Activated T-cell treated with anti-CD3 and anti-CD28 coated beads, Interleukin-2, amount 50 U/mL, for 48 hours (primary cell): ENCODE data around the gene ZBP1.
"Not testable (repeated sequence)": the region's sequence is repeated elsewhere in the genome, so short reads cannot be mapped to it uniquely, and the experiment has no call there.

Source experiments
- DNase-seq, 2 experiments: peaks; one replicate each; pipeline ENCODE4 v3.0.0-alpha.2; 2020

The ZBP1 gene

DNA sequence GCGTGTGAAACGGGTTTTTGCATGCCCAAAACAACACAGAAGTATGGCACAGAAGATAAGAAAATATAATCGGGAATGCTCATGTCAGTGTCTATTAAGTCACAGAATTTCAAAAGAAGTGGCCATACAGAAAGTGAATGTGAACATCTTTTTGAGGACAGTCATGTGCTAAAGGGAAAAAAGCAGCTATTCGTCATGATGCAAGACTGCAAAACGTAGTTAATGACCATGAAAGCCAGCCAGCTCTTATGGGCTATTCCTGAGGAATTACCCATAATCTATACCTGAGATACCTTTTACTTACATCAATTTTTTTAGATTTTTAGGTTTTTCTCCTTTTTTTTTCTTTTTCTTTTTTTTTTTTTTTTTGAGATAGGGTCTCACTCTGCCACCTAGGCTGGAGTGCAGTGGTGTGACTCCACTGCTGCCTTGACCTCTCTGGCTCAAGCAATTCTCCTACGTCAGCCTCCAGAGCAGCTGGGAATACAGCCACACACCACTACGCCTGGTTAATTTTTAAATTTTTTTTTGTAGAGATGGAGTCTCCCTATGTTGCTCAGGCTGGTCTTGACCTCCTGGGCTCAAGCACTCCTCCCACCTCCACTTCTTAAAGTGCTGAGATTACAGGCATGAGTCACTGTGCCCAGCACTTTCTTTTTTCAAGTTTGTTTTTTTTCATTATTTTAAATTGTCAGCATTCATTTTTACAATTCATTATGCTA, 18.1 kb upstream of the ZBP1 start:
- no peak for DNase-seq

- no peak for DNase-seq
Measured at GRCh38 chr20:57633945-57634491, 13.8 kb upstream of the ZBP1 start.

GRCh38 chr20:57632286-57632685, 12.1 kb upstream of the ZBP1 start:
- no peak for DNase-seq

GRCh38 chr20:57630061-57630460, 9.8 kb upstream of the ZBP1 start:
- DNase-seq = peak; percentile 52 to 60

DNA sequence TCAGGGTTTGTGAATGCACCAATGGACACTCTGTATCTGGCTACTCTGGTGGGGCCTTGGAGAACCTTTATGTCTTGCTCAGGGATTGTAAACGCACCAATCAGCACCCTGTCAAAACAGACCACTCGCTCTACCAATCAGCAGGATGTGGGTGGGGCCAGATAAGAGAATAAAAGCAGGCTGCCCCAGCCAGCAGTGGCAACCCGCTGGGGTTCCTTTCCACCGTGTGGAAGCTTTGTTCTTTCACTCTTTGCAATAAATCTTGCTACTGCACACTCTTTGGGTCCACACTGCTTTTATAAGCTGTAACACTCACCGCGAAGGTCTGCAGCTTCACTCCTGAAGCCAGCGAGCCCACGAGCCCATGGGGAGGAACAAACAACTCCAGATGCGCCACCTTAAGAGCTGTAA, 9.3 kb upstream of the ZBP1 start:
- DNase-seq = peak; percentile 63 to 68

GRCh38 chr20:57628962-57629308, 8.7 kb upstream of the ZBP1 start:
- DNase-seq = not testable (repeated sequence)

GRCh38 chr20:57628047-57628961, 8.1 kb upstream of the ZBP1 start:
- peak; percentile 52 to 56 for DNase-seq

GRCh38 chr20:57627339-57627738, 7.1 kb upstream of the ZBP1 start:
- no peak for DNase-seq

DNA sequence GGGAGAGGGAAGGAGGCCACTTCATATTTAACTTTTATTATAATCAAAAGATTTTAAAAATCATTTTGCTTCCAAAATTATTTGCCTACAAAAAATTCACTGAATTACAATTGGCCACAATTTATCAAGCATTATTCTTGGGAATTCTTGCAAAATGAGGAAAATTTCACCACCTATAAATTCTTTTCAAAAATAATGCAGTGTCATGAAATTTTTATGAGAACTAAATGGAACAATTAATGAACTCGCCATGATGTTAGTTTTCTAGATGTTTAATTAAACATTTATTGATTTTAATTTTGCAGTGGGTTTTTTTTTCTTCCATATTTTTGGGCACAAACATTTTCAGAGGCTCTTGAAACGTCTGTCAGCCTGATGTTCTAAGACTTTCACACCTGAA, 5.8 kb upstream of the ZBP1 start:
- DNase-seq = no peak

DNA sequence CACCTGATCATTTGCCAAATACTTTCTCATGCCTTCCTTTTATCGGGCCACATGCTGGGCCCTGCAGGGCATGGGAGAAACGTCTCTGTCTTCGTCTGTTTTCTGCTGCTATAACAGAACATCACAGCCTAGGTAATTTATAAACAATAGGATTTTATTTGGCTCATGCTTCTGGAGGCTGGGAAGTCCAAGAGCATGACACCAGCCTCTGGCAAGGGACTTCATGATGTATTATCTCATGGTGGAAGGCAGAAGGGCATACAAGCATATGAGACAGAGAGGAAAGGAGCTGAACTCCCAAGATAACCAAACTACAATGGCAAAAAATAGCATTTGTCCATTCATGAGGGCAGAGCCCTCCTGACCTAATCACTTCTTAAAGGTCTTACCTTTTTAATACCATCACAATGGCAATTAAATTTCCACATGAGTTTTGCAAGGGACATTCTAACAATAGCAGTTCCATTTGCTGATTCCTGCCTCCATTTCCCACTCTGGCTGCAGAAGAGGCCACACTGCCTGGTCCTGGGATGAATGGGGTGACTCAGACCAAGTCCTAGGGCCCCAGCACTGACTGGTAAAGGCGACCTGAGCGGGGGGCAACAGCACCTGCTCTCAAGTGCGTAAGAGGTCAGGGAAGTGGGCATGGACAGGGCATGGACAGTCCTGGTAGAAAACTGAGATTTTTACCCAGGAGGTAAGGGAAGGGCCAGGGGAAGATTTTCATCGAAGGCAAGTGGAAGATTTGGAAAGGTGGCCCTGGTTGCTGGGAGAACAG, 5.1 kb upstream of the ZBP1 start:
- no peak for DNase-seq

- no peak for DNase-seq
Measured at GRCh38 chr20:57624124-57624523, 3.9 kb upstream of the ZBP1 start.

GRCh38 chr20:57622579-57623381, 2.6 kb upstream of the ZBP1 start:
- peak; percentile 82 for DNase-seq

DNA sequence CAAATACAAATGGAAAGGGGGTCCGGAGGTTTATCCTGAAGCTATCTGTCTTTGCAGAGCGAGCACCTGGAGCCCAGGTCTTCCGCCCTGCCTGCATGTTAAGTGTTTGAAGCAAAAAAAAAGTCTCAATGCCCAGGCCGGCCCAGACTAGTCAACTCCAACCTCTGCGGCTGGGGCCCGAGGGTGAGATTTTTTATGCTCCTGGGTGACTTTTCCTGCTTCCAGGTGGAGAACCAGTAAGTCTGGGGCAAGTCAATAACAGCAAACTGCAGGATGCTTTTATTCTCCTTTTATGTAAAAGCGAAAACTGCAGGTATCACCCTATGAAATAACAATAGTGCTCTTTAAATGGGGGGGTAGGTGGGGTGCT, 2.0 kb upstream of the ZBP1 start:
- no peak for DNase-seq

DNA sequence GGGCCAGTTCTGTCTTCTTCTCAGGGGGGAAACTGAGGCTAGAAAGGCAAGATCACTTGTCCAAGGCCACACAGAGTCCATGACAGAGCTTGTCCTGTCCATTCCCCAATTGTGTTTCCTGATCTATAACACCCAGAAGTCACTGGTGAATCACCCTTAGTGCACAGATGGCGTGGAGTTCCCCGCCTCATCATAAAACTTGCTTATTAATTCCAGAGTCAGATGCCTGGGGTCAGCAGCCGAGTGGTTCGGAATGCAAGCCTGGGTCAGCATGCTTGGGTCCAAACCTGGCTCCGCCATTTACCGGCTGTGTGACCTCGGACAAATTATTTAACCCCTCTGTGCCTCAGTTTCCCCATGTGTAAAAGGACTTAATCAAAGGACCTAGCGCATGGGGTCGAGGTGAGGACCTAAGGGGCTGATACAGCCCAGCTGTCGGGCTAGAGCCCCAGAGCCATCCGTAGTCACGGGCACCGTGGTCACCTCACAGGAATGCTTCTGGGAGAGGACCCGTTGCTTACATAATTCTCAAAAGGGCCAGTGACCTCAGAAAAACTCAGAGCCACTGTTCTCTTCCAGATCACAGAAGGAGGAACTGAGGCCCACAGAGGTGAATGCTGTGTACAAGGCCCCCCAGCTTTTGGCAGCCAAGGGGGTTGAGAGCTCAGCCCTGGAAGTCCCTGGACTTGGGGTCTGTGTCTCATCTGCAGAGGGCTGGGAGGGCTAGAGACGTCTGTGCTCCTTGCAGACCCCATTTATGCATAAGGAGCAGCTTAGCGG, 1.4 kb upstream of the ZBP1 start:
- DNase-seq = no peak

- no peak for DNase-seq
Measured at GRCh38 chr20:57620999-57621398, 773 bp upstream of the ZBP1 start.

DNA sequence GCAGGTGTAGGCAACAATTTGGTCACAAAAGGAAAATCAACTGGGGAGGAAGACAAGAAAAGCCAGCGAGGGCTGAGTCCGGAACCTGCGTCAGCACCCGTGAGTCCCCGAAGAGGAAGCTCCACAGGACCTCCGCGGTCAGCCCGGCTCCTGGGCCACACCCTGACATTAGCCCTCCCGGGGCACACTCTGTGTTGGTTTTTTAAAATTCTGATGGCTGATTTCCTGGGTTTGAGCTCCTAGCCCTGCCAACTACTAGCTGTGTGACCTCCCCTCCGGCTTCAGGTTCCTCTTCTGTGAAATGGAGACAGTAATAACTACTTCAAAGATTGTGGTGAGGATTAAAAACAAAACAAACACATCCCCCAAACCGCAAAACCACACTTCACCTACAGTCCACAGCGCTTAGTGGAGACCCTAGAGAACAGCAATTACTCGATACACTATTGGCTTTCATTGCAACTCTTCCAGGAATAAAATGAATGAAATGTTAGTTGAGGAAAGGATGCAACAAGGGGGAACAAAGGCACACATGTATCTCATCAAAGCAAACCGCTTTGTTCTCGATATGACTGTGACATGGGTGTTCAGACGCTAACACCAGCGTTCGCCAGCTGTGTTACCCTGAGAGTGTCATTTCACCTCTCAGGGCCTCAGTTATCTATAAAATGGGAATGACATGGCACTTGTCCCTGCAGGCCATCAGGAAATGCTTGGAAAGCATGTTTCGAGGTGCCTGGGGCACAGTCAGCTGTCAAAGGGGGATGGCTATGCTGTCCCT, 985 bp downstream of the ZBP1 start:
- peak; percentile 76 to 80 for DNase-seq

DNA sequence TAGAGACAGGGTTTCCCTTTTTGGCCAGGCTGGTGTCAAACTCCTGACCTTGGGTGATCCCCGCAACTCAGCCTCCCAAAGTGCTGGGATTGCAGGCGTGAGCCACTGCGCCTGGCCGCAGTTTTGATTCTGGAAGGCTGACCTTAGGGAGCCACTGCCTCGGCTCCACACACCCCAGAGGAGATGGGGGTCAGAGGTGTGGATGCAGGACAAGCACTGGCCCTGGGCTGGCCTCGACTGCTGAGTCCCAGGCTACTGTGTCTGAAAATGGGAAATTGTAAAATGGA, 1.5 kb downstream of the ZBP1 start:
- DNase-seq = no peak

DNA sequence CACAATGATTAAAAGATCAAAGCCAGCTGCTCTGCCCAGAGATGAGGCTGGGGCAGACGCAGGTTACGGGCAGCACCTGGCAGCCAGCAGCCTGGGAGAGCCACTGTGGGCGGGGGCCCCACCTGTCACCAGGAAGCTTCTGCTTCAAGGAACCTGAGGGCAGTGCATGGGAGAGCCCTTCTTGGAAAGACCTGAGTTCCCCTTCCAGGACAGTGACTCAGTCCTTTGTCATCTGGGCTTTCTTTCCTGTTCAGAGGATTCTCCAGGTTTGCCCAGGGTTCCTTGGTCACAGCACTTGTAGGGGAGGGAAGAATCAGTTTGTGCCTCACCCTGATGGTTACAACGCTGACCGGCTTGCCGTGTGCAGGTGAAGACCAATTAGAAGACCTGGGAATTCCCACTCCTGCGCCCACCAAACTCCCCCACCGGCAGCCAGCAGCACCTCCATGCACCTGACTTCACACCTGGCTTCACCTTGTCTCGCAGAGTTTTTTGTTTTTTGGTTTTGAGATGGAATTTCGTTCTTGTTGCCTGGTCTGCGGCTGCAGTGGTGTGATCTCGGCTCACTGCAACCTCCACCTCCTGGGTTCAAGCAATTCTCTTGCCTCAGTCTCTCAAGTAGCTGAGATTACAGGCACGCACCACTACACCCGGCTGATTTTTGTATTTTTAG, 2.0 kb downstream of the ZBP1 start:
- peak in 1 of 2 experiments; percentile 68 for DNase-seq

DNA sequence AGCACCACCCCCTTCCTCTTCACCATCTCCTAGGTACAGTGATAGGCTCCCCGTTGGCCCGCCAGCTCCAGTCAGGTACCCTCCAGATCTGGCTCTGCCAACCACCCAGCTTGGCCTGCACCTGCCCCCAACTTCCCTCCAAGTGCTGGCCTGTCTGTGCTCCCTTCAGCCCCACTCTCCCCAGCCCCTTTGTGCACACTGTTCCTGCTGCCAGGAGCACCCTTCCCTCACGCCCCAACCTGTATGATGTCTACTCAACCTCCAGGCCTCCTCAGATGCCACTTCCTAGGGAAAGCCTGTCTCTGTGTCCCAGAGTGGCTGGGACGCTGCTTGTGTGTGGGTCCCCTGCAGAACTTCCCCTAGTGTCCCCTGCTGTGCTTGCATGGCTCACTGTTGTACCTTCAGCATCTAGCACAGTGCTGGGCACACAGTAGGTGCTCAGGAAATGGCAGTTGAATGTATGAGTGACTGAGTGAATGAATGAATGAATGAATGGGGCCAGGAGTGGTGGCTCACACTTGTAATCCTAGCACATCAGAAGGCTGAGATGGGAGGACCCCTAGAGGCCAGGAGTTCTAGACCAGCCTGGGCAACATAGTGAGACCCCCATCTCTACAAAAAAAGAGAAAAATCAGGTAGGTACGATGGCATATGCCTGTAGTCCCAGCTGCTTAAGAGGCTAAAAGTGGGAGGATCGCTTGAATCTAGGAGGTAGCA, 3.0 kb downstream of the ZBP1 start:
- no peak for DNase-seq
